ENCODE data around the gene DTNA. TPM values are rescaled to one million over a fixed set of nuclear protein-coding genes. Genes with fewer than 3 reads are reported as not detected.
"Not testable (repeated sequence)": the region's sequence is repeated elsewhere in the genome, so short reads cannot be mapped to it uniquely, and the experiment has no call there.

The DTNA gene
- total RNA-seq, 1 donor from 2014 or later, result 53.4 TPM

DNA sequence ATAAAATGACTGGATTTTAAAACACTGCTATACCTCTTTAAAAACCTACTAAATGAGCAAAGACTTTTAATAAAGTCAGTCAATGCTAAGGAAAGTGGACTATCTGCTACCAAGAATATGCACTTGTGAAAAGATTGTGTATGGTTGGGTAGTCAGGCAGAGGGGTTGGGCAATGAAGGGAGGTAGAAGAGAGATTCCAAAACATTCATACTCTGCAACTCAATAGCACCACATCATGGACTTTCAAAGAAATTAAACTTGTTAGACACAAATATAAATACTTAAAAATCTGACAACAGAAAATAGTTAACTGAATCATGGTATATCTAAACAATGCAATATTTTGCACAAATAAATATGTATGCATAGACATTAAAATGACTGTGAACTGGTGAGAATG, 191.2 kb downstream of the DTNA start:
- no peak for DNase-seq (ENCODE audit: low spot score)

- DNase-seq (ENCODE audit: low spot score), result no peak
Observed at GRCh38 chr18:34904994-34905393, 194.9 kb downstream of the DTNA start.

GRCh38 chr18:34906985-34907384, 196.9 kb downstream of the DTNA start:
- DNase-seq (ENCODE audit: low spot score), result not testable (repeated sequence)

DNA sequence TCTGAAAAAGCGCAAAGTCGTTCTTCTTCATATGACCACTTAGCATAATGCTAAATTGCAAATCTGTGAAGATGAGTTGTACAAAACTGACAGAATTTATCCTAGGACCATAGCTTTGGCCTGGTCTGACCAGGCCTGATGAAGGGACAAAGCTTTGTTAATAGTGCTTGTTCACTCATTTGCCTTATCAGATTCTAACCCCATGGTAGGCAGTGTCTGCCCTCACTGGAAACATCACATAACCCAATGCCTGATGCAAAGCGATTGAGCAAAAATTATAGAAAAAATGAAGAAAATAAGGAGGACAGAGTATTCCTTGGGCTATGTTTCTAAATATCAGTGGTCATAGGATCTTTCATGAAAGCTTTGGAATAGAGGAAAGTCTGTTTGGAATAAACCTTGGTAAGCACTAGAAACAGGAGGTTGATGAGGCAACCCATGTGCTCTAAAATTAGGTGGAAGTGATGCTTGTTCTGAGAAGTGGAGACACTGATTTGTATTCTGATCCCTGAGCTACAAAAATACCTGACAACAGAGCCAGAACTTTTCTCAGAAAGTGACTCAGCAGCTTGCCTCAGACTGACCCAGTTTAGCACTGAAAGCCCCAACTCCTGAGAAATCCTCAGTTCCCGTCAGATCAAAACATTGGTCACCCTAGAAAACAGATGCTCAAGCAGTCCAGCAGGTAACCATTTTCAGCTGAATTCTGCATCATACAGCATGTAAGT, 199.7 kb downstream of the DTNA start:
- DNase-seq (ENCODE audit: low spot score), result no peak

- no peak for DNase-seq (ENCODE audit: low spot score)
Observed at GRCh38 chr18:34911081-34911480, 201.0 kb downstream of the DTNA start.

DNA sequence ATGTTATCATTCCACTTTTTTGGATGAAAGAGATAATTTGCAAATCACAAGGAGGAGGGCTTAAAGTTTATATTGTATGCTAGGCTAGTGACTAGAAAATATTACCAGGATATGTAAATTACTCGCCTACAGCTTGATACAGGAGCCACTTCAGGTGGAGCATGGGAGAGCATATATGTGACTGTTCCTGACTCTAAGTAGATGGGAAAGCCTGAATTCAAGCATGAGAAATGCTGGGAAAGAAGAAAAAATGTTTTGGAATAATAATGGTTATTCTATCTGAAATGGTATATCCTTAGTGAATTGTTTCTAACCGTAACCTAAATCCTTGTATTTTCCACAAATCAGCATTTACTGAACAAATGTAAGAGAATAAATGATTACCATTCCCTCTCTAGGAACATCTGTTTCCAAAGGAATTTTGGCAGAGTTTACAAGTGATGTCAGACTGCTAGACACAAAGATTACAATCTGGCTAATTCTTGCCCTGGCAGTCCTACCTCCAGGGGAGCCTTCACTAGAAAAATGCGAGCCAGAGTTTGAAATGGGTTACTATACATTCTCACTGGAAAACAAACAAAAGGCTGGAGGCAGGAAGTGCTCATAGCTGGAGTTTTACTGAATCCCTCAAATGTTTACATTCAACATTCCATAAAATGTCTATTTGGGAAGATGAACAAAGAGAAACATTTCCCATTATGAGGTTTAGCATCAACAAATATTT, 201.7 kb downstream of the DTNA start:
- no peak for DNase-seq (ENCODE audit: low spot score)

GRCh38 chr18:34913837-34914661, 204.0 kb downstream of the DTNA start:
- DNase-seq (ENCODE audit: low spot score), result no peak

DNA sequence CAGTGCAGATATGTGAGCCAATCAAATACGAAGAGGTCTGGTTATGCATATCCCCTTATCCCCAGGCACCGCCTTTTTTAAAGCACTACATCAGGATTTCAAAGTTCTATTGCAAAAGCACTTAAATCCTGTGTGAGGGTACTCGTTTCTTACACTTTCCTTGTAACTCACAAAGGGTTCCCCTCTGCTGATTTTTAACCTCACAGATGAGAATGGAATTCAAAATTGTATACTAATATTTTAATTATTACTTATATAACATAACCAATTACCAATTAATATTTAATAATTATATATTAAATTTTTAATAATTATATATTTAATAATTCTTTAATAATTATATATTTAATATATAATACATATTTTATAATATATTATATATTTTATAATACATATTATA, 204.9 kb downstream of the DTNA start:
- DNase-seq (ENCODE audit: low spot score), result no peak

- not testable (repeated sequence) for DNase-seq (ENCODE audit: low spot score)
Observed at GRCh38 chr18:34916539-34916938, 206.4 kb downstream of the DTNA start.

GRCh38 chr18:34918856-34919255, 208.8 kb downstream of the DTNA start:
- no peak for DNase-seq (ENCODE audit: low spot score)

GRCh38 chr18:34921226-34921625, 211.1 kb downstream of the DTNA start:
- DNase-seq (ENCODE audit: low spot score), result no peak

GRCh38 chr18:34921811-34922385, 211.8 kb downstream of the DTNA start:
- DNase-seq (ENCODE audit: low spot score), result no peak

DNA sequence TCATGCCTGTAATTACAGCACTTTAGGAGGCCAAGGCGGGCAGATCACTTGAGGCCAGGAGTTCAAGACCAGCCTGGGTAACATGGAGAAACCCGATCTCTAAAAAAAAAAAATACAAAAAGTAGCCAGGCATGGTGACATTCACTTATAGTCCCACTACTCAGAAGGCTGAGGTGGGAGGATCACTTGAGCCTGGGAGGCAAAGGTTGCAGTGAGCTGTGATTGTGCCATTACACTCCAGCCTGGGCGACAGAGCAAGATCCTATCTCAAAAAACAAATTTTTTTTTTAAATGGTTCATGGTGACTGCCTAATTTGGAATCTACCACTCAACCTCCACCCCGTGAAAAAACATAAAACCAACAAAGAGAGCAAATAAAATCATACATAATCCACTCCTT, 212.5 kb downstream of the DTNA start:
- DNase-seq (ENCODE audit: low spot score), result not testable (repeated sequence)

- no peak for DNase-seq (ENCODE audit: low spot score)
Observed at GRCh38 chr18:34923911-34924310, 213.8 kb downstream of the DTNA start.

DNA sequence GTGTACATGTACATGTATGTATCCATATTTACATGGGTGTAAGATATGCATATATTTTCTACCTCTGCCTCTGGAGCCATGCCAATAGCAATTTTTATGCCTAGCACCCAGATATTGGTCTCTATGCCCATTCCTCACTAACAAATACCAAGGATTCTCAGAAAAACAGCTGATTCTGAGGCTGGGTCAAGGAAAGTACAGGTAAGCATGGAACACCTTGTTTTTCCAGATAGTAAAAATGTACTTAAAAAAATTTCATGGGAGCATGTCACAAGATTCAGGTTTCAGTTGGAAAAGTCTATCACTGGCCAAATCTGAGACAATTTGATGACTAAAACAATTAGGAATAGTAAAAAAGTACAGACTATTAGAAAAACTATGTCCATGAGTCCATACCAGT, 216.6 kb downstream of the DTNA start:
- DNase-seq (ENCODE audit: low spot score), result no peak

- no peak for DNase-seq (ENCODE audit: low spot score)
Observed at GRCh38 chr18:34928088-34928753, 218.1 kb downstream of the DTNA start.

- DNase-seq (ENCODE audit: low spot score), result no peak
Observed at GRCh38 chr18:34928754-34929335, 218.7 kb downstream of the DTNA start.

- no peak for DNase-seq (ENCODE audit: low spot score)
Observed at GRCh38 chr18:34929336-34929780, 219.3 kb downstream of the DTNA start.

DNA sequence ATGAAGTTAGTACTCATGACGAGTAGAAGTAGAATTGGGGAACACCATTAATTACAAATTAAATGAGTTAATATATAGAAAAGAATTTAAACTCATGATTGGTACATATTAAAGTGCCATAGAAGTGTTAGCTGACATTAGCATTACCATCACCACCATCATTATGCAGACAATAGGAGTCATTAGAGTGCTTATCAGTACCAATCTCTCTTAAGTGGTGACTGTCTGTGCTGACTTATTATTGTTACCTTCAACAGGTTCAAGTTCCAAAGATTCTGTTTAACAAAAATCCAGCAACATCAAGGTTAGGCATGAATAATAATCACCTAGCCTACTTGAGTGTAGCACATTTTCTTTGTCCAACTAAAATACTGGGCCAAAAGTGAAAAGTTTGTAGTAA, 222.3 kb downstream of the DTNA start:
- DNase-seq (ENCODE audit: low spot score), result no peak

- DNase-seq (ENCODE audit: low spot score), result no peak
Observed at GRCh38 chr18:34932792-34933466, 222.8 kb downstream of the DTNA start.
